HG02610 (cell line): ENCODE results near the gene PTGIS.

Experiments used
- ATAC-seq: cut with Tn5 transposase; IDR thresholded peaks from one replicate; pipeline ENCODE4 v1.9.1; 2021; ENCODE audit warnings: mild to moderate bottlenecking, moderate library complexity; ENCODE audit not compliant: unreplicated experiment

Gene PTGIS

GRCh38 chr20:49595811-49596561, 28.0 kb upstream of the PTGIS start:
- no peak for ATAC-seq

GRCh38 chr20:49595346-49595745, 27.4 kb upstream of the PTGIS start:
- ATAC-seq, result no peak

GRCh38 chr20:49594931-49595315, 27.0 kb upstream of the PTGIS start:
- no peak for ATAC-seq

- ATAC-seq, result no peak
Observed at GRCh38 chr20:49594143-49594930, 26.4 kb upstream of the PTGIS start.

- no peak for ATAC-seq
Observed at GRCh38 chr20:49593466-49594142, 25.7 kb upstream of the PTGIS start.

- no peak for ATAC-seq
Observed at GRCh38 chr20:49592120-49592519, 24.2 kb upstream of the PTGIS start.

- ATAC-seq, result no peak
Observed at GRCh38 chr20:49591217-49591865, 23.4 kb upstream of the PTGIS start.

- no peak for ATAC-seq
Observed at GRCh38 chr20:49590163-49591017, 22.5 kb upstream of the PTGIS start.

- ATAC-seq, result no peak
Observed at GRCh38 chr20:49589747-49590146, 21.8 kb upstream of the PTGIS start.

- ATAC-seq, result no peak
Observed at GRCh38 chr20:49587111-49587570, 19.2 kb upstream of the PTGIS start.

GRCh38 chr20:49585585-49586245, 17.8 kb upstream of the PTGIS start:
- ATAC-seq, result no peak

- no peak for ATAC-seq
Observed at GRCh38 chr20:49584418-49585382, 16.8 kb upstream of the PTGIS start.

GRCh38 chr20:49583669-49584417, 15.9 kb upstream of the PTGIS start:
- ATAC-seq, result no peak

- ATAC-seq, result no peak
Observed at GRCh38 chr20:49583343-49583668, 15.4 kb upstream of the PTGIS start.

GRCh38 chr20:49582413-49583334, 14.7 kb upstream of the PTGIS start:
- ATAC-seq, result no peak

GRCh38 chr20:49581482-49581881, 13.5 kb upstream of the PTGIS start:
- ATAC-seq, result no peak

GRCh38 chr20:49580813-49581174, 12.9 kb upstream of the PTGIS start:
- ATAC-seq, result no peak
